Activated CD8-positive, alpha-beta T cell treated with anti-CD3 and anti-CD28 coated beads for 36 hours (primary cell): ENCODE results near the gene SLC35F3. TPM values are rescaled to one million over a fixed set of nuclear protein-coding genes. Genes with fewer than 3 reads are reported as not detected.

ENCODE experiments used
- ATAC-seq: fragments of 200-7000 bp; cut with Tn5 transposase; one replicate; pipeline ENCODE4 v1.10.0; 2021; ENCODE audit warnings: mild to moderate bottlenecking, moderate library complexity
- CTCF ChIA-PET: fragments of 350-600 bp; sonication (Branson Sonifier 250); formaldehyde crosslinking; loops from one replicate; lab custom pipeline; 2021; ENCODE audit warnings: antibody characterized with exemption; lab: Charles Lee
- POLR2A ChIA-PET: fragments of 350-600 bp; sonication (Branson Sonifier 250); formaldehyde crosslinking; loops from one replicate; lab custom pipeline; 2021; ENCODE audit warnings: antibody characterized with exemption; lab: Charles Lee
- DNase-seq: peaks from one replicate; pipeline ENCODE4 v3.0.0-alpha.2; 2020
- H3K27ac Mint-ChIP-seq: one replicate; pipeline ENCODE4 v1.8.0; 2021; ENCODE audit warnings: mild to moderate bottlenecking, mixed read lengths
- H3K27me3 Mint-ChIP-seq: one replicate; pipeline ENCODE4 v1.8.0; 2021; ENCODE audit warnings: mixed read lengths
- H3K36me3 Mint-ChIP-seq: one replicate; pipeline ENCODE4 v1.8.0; 2021; ENCODE audit warnings: low read depth, mixed read lengths
- H3K4me1 Mint-ChIP-seq: one replicate; pipeline ENCODE4 v1.8.0; 2021; ENCODE audit warnings: low read depth, mixed read lengths
- H3K4me3 Mint-ChIP-seq: one replicate; pipeline ENCODE4 v1.8.0; 2021; ENCODE audit warnings: mild to moderate bottlenecking, moderate library complexity, mixed read lengths
- H3K9me3 Mint-ChIP-seq: one replicate; pipeline ENCODE4 v1.8.0; 2021; ENCODE audit warnings: mixed read lengths
- CTCF ChIP-seq: fragments of 200-600 bp; IDR thresholded peaks from one replicate; pipeline ENCODE4 v1.8.0; 2022; ENCODE audit warnings: antibody characterized with exemption, mild to moderate bottlenecking
- intact Hi-C: fragments of 100-400 bp; cut with micrococcal nuclease; formaldehyde crosslinking; loops from one replicate; pipeline ENCODE4 v1.10.0; 2022
- total RNA-seq, 2 experiments: library from RNA; stranded (reverse); gene quantifications; one replicate each; pipeline ENCODE4 v1.2.3, GENCODE V29; 2021

SLC35F3 gene
- total RNA-seq, 2 experiments from 2014 or later, result 3.1 to 3.5 TPM

GRCh38 chr1:234362558-234362957 is 458.1 kb downstream of the SLC35F3 start:
- ChIA-PET POLR2A (interaction anchor here (0.7 kb wide), 1 partner anchor 11 kb away, joined by 4 read pairs; the partner anchor contains the start of gene COA6), CTCF (no interaction called here)
- no peaks in the 10 kb centered on the region for H3K9me3 Mint-ChIP-seq
- intact Hi-C loops, result no loop called here
- no peak for DNase-seq
- TF ChIP-seq CTCF, result no peak
- peaks cover 10% of the 10 kb centered on the region for H3K36me3 Mint-ChIP-seq
- H3K27ac Mint-ChIP-seq, result no peak overlapping the region
- H3K4me3 Mint-ChIP-seq, result no peak overlapping the region
- no peaks in the 10 kb centered on the region for H3K27me3 Mint-ChIP-seq
- peaks cover 6% of the 10 kb centered on the region for H3K4me1 Mint-ChIP-seq
- ATAC-seq, result no peak

GRCh38 chr1:234368320-234369032 is 464.0 kb downstream of the SLC35F3 start:
- ATAC-seq (no peak), DNase-seq (peak; percentile 26)
- POLR2A ChIA-PET, result no interaction called here
- intact Hi-C loops, result no loop called here
- Mint-ChIP-seq H3K4me1 (peaks cover 20% of the 10 kb centered on the region), H3K36me3 (peaks cover 5% of the 10 kb centered on the region), H3K27me3 (no peaks in the 10 kb centered on the region), H3K4me3 (no peak overlapping the region), H3K27ac (peak overlapping the region; percentile 35), H3K9me3 (no peaks in the 10 kb centered on the region)
- CTCF ChIA-PET, result no interaction called here
- no peak for TF ChIP-seq CTCF

- no peak for TF ChIP-seq CTCF
- DNase-seq, result no peak
- Mint-ChIP-seq H3K27me3 (no peaks in the 10 kb centered on the region), H3K9me3 (no peaks in the 10 kb centered on the region), H3K36me3 (peaks cover 5% of the 10 kb centered on the region), H3K27ac (peak overlapping the region; percentile 35), H3K4me1 (peaks cover 21% of the 10 kb centered on the region), H3K4me3 (no peak overlapping the region)
- intact Hi-C loops, result no loop called here
- ChIA-PET POLR2A (interaction anchor here (0.6 kb wide), 1 partner anchor 185 kb away, joined by 3 read pairs; no protein-coding TSS in a partner anchor), CTCF (no interaction called here)
- no peak for ATAC-seq
Observed at GRCh38 chr1:234369033-234369430, 464.6 kb downstream of the SLC35F3 start.

DNA sequence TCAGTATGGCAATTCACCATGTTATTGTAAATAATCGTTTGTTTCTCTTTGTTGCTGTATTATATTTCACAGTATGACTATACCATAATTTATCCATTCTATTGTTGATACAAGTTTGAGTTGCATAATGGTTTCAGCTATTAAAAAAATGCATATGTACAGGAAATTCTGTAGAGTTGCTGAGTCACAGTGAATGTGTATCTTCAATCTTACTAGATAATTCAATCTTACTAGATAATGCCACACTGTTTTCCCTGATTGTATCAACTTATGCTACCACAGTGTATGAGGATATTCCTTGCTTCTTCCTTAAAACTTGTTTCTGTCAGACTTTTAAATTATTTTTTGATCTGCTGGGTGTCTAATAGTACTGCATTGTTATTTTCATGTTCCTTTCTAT is 465.3 kb downstream of the SLC35F3 start:
- Mint-ChIP-seq H3K4me3 (no peak overlapping the region), H3K36me3 (peaks cover 9% of the 10 kb centered on the region), H3K4me1 (peaks cover 28% of the 10 kb centered on the region), H3K27me3 (no peaks in the 10 kb centered on the region), H3K9me3 (no peaks in the 10 kb centered on the region), H3K27ac (no peak overlapping the region)
- DNase-seq (no peak), ATAC-seq (no peak)
- ChIA-PET CTCF (no interaction called here), POLR2A (interaction anchor here (0.6 kb wide), 1 partner anchor 185 kb away, joined by 3 read pairs; no protein-coding TSS in a partner anchor)
- intact Hi-C loops, result no loop called here
- no peak for TF ChIP-seq CTCF

DNA sequence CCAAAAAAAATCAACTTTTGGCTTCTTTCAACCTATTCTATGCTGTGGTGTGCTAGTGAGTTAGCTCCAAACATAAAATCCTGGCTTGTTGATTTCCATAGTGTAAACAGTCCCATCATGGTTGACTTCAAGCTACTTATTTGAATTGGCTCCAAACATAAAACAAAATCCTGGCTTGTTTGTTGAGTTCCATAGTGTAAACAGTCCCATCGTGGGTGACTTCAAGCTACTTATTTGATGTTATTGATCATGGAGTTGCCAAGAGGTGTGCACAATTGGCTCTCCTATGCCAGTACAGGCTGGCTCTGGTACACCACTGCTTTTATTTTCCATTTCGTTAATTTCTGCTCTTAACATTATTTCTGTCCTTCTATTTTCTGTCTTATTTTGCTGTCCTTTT is 466.9 kb downstream of the SLC35F3 start:
- H3K4me1 Mint-ChIP-seq, result peaks cover 37% of the 10 kb centered on the region
- H3K4me3 Mint-ChIP-seq, result peak overlapping the region; percentile 98
- TF ChIP-seq CTCF, result no peak
- ATAC-seq (no peak), DNase-seq (no peak)
- H3K27me3 Mint-ChIP-seq, result no peaks in the 10 kb centered on the region
- H3K9me3 Mint-ChIP-seq, result no peaks in the 10 kb centered on the region
- intact Hi-C loops, result no loop called here
- ChIA-PET POLR2A (interaction anchor here (0.8 kb wide), 1 partner anchor 14 kb away, joined by 3 read pairs; no protein-coding TSS in a partner anchor), CTCF (interaction anchor here (1.2 to 2.5 kb wide), 5 partner anchors 12 to 62 kb away, joined by 3 to 10 read pairs (median 4); no protein-coding TSS in a partner anchor)
- H3K27ac Mint-ChIP-seq, result no peak overlapping the region
- peaks cover 19% of the 10 kb centered on the region for H3K36me3 Mint-ChIP-seq
